Endothelial cell of umbilical vein (primary cell): ENCODE measurements around the gene ZBTB48. TPM values are rescaled to one million over a fixed set of nuclear protein-coding genes. Genes with fewer than 3 reads are reported as not detected.

Experiments used
- BruUV-seq: library from RNA; stranded (reverse); fragments of 400-500 nt; replicated peaks from 2 replicates; lab custom pipeline; 2021; lab: Mats Ljungman, UMichigan
- CTCF ChIA-PET: fragments of 300-600, 350-600 bp; sonication (Branson Sonifier 250); formaldehyde crosslinking; loops from one replicate; lab custom pipeline; 2021; ENCODE audit warnings: antibody characterized with exemption, inconsistent platforms; lab: Charles Lee
- POLR2A ChIA-PET: fragments of 300-600, 350-600 bp; sonication (Branson Sonifier 250); formaldehyde crosslinking; loops from one replicate; lab custom pipeline; 2021; ENCODE audit warnings: antibody characterized with exemption, inconsistent platforms; lab: Charles Lee
- DNase-seq: peaks from one replicate; pipeline ENCODE4 v3.0.0-alpha.2; 2011; ENCODE audit warnings: low read depth, low spot score
- FAIRE-seq: peaks from 2 replicates; lab custom pipeline; 2011; peaks lifted over from hg19 to GRCh38; lab: Jason Lieb, UNC
- H2AFZ ChIP-seq: 2 replicates; pipeline ENCODE4 v1.6.0; 2012; ENCODE audit warnings: low read depth, low read length, control low read depth, inconsistent platforms
- H3K27ac ChIP-seq: 2 replicates; pipeline ENCODE4 v1.5.1; 2011; ENCODE audit warnings: low read depth, mild to moderate bottlenecking, control low read depth, low read length, moderate library complexity; ENCODE audit not compliant: insufficient read depth
- H3K27me3 ChIP-seq, 2 experiments: 2 replicates each; pipeline versions ENCODE4 v1.6.0 to v1.6.1; 2011; ENCODE audit warnings: low read length in 2 of 2, mixed read lengths in 1 of 2; ENCODE audit not compliant: control insufficient read depth in 2 of 2, insufficient read depth in 2 of 2
- H3K36me3 ChIP-seq, 2 experiments: 2 replicates in 1 of 2; 3 replicates in 1 of 2; pipeline ENCODE4 v1.5.1; 2011; ENCODE audit warnings: low read length in 2 of 2, mild to moderate bottlenecking in 1 of 2, moderate library complexity in 1 of 2; ENCODE audit not compliant: control insufficient read depth in 2 of 2, insufficient read depth in 2 of 2; ENCODE audit errors: extremely low read depth in 1 of 2
- H3K4me1 ChIP-seq: 3 replicates; pipeline ENCODE4 v1.5.1; 2011; ENCODE audit warnings: mild to moderate bottlenecking, low read length; ENCODE audit not compliant: control insufficient read depth, insufficient read depth; ENCODE audit errors: extremely low read depth
- H3K4me2 ChIP-seq: 2 replicates; pipeline ENCODE4 v1.6.1; 2011; ENCODE audit warnings: low read length, control low read depth, mixed read lengths; ENCODE audit not compliant: insufficient read depth
- H3K4me3 ChIP-seq, 3 experiments: fragments of 200-600 bp in 1 of 3; sonication (generic), shearing (Covaris generic) in 1 of 3; replicated peaks in 1 of 3; 2 replicates each; pipeline ENCODE4 v1.5.1; 2011 to 2016; ENCODE audit warnings: control low read depth in 3 of 3, low read length in 3 of 3, mild to moderate bottlenecking in 2 of 3, inconsistent platforms in 1 of 3, low read depth in 1 of 3, moderate library complexity in 1 of 3; ENCODE audit not compliant: insufficient read depth in 1 of 3
- H3K79me2 ChIP-seq: 2 replicates; pipeline ENCODE4 v1.6.0; 2012; ENCODE audit warnings: low read length, inconsistent platforms; ENCODE audit not compliant: control insufficient read depth, insufficient read depth
- H3K9ac ChIP-seq: replicated peaks from 2 replicates; pipeline ENCODE3; 2011; ENCODE audit warnings: low read length, control low read depth; ENCODE audit not compliant: insufficient read depth; ENCODE audit errors: extremely low read depth
- H3K9me1 ChIP-seq: replicated peaks from 3 replicates; pipeline ENCODE4 v1.6.0; 2011; ENCODE audit warnings: mild to moderate bottlenecking, low read length; ENCODE audit not compliant: control insufficient read depth, insufficient read depth; ENCODE audit errors: extremely low read depth
- H3K9me3 ChIP-seq: replicated peaks from 2 replicates; pipeline ENCODE4 v1.5.1; 2012; ENCODE audit warnings: low read length, inconsistent platforms; ENCODE audit not compliant: control insufficient read depth, insufficient read depth
- H4K20me1 ChIP-seq: replicated peaks from 2 replicates; pipeline ENCODE3; 2011; ENCODE audit warnings: mild to moderate bottlenecking, low read length; ENCODE audit not compliant: control insufficient read depth, insufficient read depth; ENCODE audit errors: extremely low read depth
- EZH2 ChIP-seq: IDR thresholded peaks from 2 replicates; pipeline ENCODE4 v1.6.1; 2012; ENCODE audit warnings: borderline replicate concordance, low read depth, mild to moderate bottlenecking, moderate library complexity, low read length, inconsistent platforms; ENCODE audit not compliant: severe bottlenecking
- FOS ChIP-seq: IDR thresholded peaks from 2 replicates; pipeline ENCODE4 v1.6.1; 2011; ENCODE audit warnings: mild to moderate bottlenecking, low read length, moderate library complexity, borderline replicate concordance; ENCODE audit not compliant: insufficient read depth
- GATA2 ChIP-seq: IDR thresholded peaks from 2 replicates; pipeline ENCODE4 v1.7.0; 2011; ENCODE audit warnings: low read depth, mild to moderate bottlenecking, moderate library complexity, mixed read lengths, low read length; ENCODE audit not compliant: insufficient read length, insufficient read depth
- JUN ChIP-seq: IDR thresholded peaks from 2 replicates; pipeline ENCODE4 v1.6.1; 2011; ENCODE audit warnings: borderline replicate concordance, low read depth; ENCODE audit not compliant: insufficient read length, insufficient read depth
- MAX ChIP-seq: IDR thresholded peaks from 2 replicates; pipeline ENCODE4 v1.6.1; 2011; ENCODE audit not compliant: insufficient read depth, insufficient read length
- MYC ChIP-seq: IDR thresholded peaks from one replicate; pipeline ENCODE4 v1.6.1; 2011; ENCODE audit warnings: mild to moderate bottlenecking, low read depth, low read length
- POLR2A ChIP-seq: IDR thresholded peaks from 2 replicates; pipeline ENCODE4 v1.6.1; 2012; ENCODE audit warnings: low read depth, mild to moderate bottlenecking, control low read depth, low read length
- POLR2AphosphoS5 ChIP-seq: IDR thresholded peaks from 2 replicates; pipeline ENCODE4 v1.6.1; 2012; ENCODE audit warnings: low read depth, mild to moderate bottlenecking, control low read depth, low read length, moderate library complexity; ENCODE audit not compliant: insufficient read depth
- dilution Hi-C: fragments of 300-500 bp; cut with MboI; formaldehyde crosslinking; loops from one replicate; pipeline ENCODE4 v1.15.0; 2019; ENCODE audit warnings: low sequenced_read_pairs; ENCODE audit not compliant: extremely low pct_ligation_motif_present
- intact Hi-C: fragments of 100-400 bp; cut with micrococcal nuclease; formaldehyde crosslinking; loops from one replicate; pipeline ENCODE4 v1.10.0; 2022
- polyA plus RNA-seq, 4 experiments: library from polyadenylated mRNA; depleted of rRNA in 3 of 4; stranded (reverse) in 3 of 4; unstranded in 1 of 4; fragments of >200 nt; gene quantifications; 2 replicates each; pipeline versions ENCODE4 v1.2.1 to v1.2.3, GENCODE V29; 2011 to 2012; ENCODE audit warnings: missing spikeins in 1 of 4
- total RNA-seq: library from RNA; stranded (reverse); gene quantifications from 2 replicates; pipeline ENCODE4 v1.2.3, GENCODE V29; 2021
- TF ChIP-seq, protein P1 (sequence below), 2 donors: IDR thresholded peaks; 1 replicate in 1 of 2; 2 replicates in 1 of 2; pipeline ENCODE4 v1.5.1; 2011; ENCODE audit warnings: low read length in 2 of 2, mild to moderate bottlenecking in 2 of 2, moderate library complexity in 2 of 2, control low read depth in 1 of 2, inconsistent platforms in 1 of 2, low read depth in 1 of 2; ENCODE audit not compliant: insufficient read depth in 1 of 2; ENCODE audit errors: extremely low read depth in 1 of 2

Gene ZBTB48
- total and polyA plus RNA-seq, 2 donors (not counting 3 experiments of a cell fraction or from before 2014, with no cell fraction given), result 20.9 to 25.1 TPM

DNA sequence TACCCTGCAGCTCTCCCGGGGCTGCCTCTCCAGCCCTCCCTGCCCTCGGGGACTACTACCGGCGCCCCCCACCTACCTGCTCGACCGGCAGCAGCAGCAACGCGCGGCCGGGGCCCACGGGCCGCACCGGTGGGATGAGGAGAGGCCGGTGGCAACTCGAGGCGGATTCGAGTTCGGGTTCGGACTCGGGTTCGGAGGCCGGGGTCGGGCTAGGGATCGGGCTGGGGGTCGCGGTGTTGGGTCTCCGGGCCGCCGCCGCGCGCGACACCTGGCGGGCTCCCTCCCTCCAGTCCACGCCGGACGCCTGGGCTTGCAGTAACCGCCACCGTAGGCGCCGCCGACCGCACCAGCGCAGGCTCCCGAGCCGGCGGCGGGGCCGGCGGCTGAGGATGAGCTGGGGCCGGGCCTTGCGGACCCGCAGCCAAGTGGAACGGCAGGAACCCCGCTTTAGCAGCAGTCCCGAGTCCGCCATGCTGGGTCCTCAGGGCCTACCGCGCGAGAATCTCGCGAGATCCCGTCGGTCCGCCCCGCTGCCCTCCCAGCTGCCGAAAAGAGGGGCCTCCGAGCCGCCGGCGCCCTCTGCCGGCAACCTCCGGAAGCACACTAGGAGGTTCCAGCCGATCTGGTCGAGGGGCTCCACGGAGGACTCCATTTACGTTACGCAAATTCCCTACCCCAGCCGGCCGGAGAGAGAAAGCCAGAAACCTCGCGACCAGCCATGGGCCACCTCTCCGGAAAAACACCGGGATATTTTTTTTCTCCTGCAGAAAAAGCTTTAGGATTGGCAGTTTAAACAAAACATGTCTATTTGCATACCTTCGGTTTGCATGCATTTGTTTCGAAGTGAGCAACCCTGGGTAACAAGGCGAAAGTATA lies 25.5 kb upstream of the ZBTB48 start, which contains the start of gene NOL9:
NOL9 (minus strand) TSS at position 483 of the 876 bp plus-strand sequence; CDS start at position 472, 11 bp downstream.
- Histone ChIP-seq H3K36me3 (peaks cover 0 to 3% of the 10 kb centered on the region in 2 experiments), H3K9ac (peak within 1 kb of the TSS; percentile 98), H2AFZ (peak within 1 kb of the TSS; percentile 89), H3K4me1 (peaks cover 9% of the 10 kb centered on the region), H3K4me3 (peak within 1 kb of the TSS; percentile 61 to 100 (median 100)), H3K27ac (peak within 1 kb of the TSS; percentile 68), H3K79me2 (peaks cover 25% of the 10 kb centered on the region), H3K9me3 (no peaks in the 10 kb centered on the region), H3K4me2 (peak within 1 kb of the TSS; percentile 86), H4K20me1 (no peaks in the 10 kb centered on the region), H3K27me3 (no peaks in the 10 kb centered on the region), H3K9me1 (no peaks in the 10 kb centered on the region)
- POLR2A ChIA-PET, result no interaction called here
- CTCF ChIA-PET, result interaction anchor here (0.6 to 3.1 kb wide), 21 partner anchors 12 to 131 kb away, joined by 3 to 15 read pairs (median 3); partner anchors contain the start of gene ZBTB48
- intact Hi-C loops, result loop anchor here (1.0 kb wide), 7 partner anchors 8 to 92 kb away; partner anchors contain the start of gene ZBTB48
- DNase-seq (peak; percentile 94), FAIRE-seq (peak; percentile 87)
- dilution Hi-C loops, result no loop called here
- BruUV-seq, result TSS peak; percentile 37
- TF ChIP-seq POLR2A (peak; percentile 84), MYC (no peak), EZH2 (no peak), FOS (no peak), GATA2 (no peak), JUN (no peak), MAX (no peak), POLR2AphosphoS5 (peak; percentile 82)
- TF ChIP-seq, protein P1, sequence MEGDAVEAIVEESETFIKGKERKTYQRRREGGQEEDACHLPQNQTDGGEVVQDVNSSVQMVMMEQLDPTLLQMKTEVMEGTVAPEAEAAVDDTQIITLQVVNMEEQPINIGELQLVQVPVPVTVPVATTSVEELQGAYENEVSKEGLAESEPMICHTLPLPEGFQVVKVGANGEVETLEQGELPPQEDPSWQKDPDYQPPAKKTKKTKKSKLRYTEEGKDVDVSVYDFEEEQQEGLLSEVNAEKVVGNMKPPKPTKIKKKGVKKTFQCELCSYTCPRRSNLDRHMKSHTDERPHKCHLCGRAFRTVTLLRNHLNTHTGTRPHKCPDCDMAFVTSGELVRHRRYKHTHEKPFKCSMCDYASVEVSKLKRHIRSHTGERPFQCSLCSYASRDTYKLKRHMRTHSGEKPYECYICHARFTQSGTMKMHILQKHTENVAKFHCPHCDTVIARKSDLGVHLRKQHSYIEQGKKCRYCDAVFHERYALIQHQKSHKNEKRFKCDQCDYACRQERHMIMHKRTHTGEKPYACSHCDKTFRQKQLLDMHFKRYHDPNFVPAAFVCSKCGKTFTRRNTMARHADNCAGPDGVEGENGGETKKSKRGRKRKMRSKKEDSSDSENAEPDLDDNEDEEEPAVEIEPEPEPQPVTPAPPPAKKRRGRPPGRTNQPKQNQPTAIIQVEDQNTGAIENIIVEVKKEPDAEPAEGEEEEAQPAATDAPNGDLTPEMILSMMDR (IDR thresholded peaks at IDR 0.05; ENCODE audit: extremely low read depth in 1 of 2, insufficient read depth in 1 of 2, low read depth in 1 of 2, low read length in 2 of 2), result peak; percentile 93 to 99
